Keratinocyte (primary cell): ENCODE data around the gene EYS. TPM values are rescaled to one million over a fixed set of nuclear protein-coding genes. Genes with fewer than 3 reads are reported as not detected.
"Not testable (repeated sequence)": the region's sequence is repeated elsewhere in the genome, so short reads cannot be mapped to it uniquely, and the experiment has no call there.

ENCODE experiments used
- DNase-seq: peaks from one replicate; pipeline ENCODE4 v3.0.0-alpha.2; 2011; ENCODE audit warnings: low read depth, missing footprints, low spot score
- FAIRE-seq: peaks from 2 replicates; lab custom pipeline; 2011; peaks lifted over from hg19 to GRCh38; lab: Jason Lieb, UNC
- H2AFZ ChIP-seq: 2 replicates; pipeline ENCODE4 v1.6.0; 2012; ENCODE audit warnings: low read length, control low read depth, inconsistent platforms; ENCODE audit not compliant: control insufficient read depth
- H3K27ac ChIP-seq: 2 replicates; pipeline ENCODE4 v1.5.1; 2011; ENCODE audit warnings: low read length; ENCODE audit not compliant: control insufficient read depth, insufficient read depth
- H3K27me3 ChIP-seq: 3 replicates; pipeline ENCODE4 v1.6.0; 2011; ENCODE audit warnings: low read length; ENCODE audit not compliant: control insufficient read depth, insufficient read depth; ENCODE audit errors: extremely low read depth
- H3K36me3 ChIP-seq, 2 experiments: 2 replicates in 1 of 2; 3 replicates in 1 of 2; pipeline ENCODE4 v1.5.1; 2011; ENCODE audit warnings: low read length in 2 of 2, mild to moderate bottlenecking in 1 of 2; ENCODE audit not compliant: control insufficient read depth in 2 of 2, insufficient read depth in 2 of 2; ENCODE audit errors: extremely low read depth in 1 of 2
- H3K4me1 ChIP-seq: 3 replicates; pipeline ENCODE4 v1.5.1; 2011; ENCODE audit warnings: low read length; ENCODE audit not compliant: control insufficient read depth, insufficient read depth; ENCODE audit errors: extremely low read depth
- H3K4me2 ChIP-seq: 3 replicates; pipeline ENCODE4 v1.6.0; 2011; ENCODE audit warnings: low read depth, low read length; ENCODE audit not compliant: control insufficient read depth, insufficient read depth; ENCODE audit errors: extremely low read depth
- H3K4me3 ChIP-seq, 3 experiments: fragments of 200-600 bp in 1 of 3; sonication (generic) in 1 of 3; 2 replicates in 2 of 3; 3 replicates in 1 of 3; pipeline ENCODE4 v1.5.1; 2011 to 2016; ENCODE audit warnings: low read length in 3 of 3, mild to moderate bottlenecking in 3 of 3, control low read depth in 2 of 3, inconsistent platforms in 1 of 3, low read depth in 1 of 3, mixed read lengths in 1 of 3, mixed run types in 1 of 3, moderate library complexity in 1 of 3; ENCODE audit not compliant: control insufficient read depth in 2 of 3, insufficient read depth in 2 of 3; ENCODE audit errors: extremely low read depth in 1 of 3
- H3K79me2 ChIP-seq: 2 replicates; pipeline ENCODE4 v1.6.0; 2012; ENCODE audit warnings: low read length; ENCODE audit not compliant: control insufficient read depth, insufficient read depth
- H3K9ac ChIP-seq: 3 replicates; pipeline ENCODE4 v1.6.0; 2011; ENCODE audit warnings: low read length; ENCODE audit not compliant: control insufficient read depth, insufficient read depth; ENCODE audit errors: extremely low read depth
- H3K9me1 ChIP-seq: 3 replicates; pipeline ENCODE4 v1.6.0; 2011; ENCODE audit warnings: low read length; ENCODE audit not compliant: control insufficient read depth, insufficient read depth; ENCODE audit errors: extremely low read depth
- H3K9me3 ChIP-seq: 2 replicates; pipeline ENCODE4 v1.5.1; 2012; ENCODE audit warnings: low read depth, low read length; ENCODE audit not compliant: control insufficient read depth
- H4K20me1 ChIP-seq: 3 replicates; pipeline ENCODE4 v1.6.0; 2011; ENCODE audit warnings: low read length; ENCODE audit not compliant: control insufficient read depth, insufficient read depth; ENCODE audit errors: extremely low read depth
- CTCF ChIP-seq, 3 experiments: IDR thresholded peaks in 1 of 3; conservative IDR thresholded peaks in 1 of 3; optimal IDR thresholded peaks in 1 of 3; 2 replicates in 2 of 3; 3 replicates in 1 of 3; pipeline versions ENCODE3 to v1.5.1; 2011; ENCODE audit warnings: low read length in 3 of 3, mild to moderate bottlenecking in 3 of 3, moderate library complexity in 2 of 3, control low read depth in 1 of 3, inconsistent platforms in 1 of 3; ENCODE audit not compliant: insufficient read depth in 2 of 3; ENCODE audit errors: extremely low read depth in 1 of 3
- EZH2 ChIP-seq: IDR thresholded peaks from one replicate; pipeline ENCODE4 v1.6.1; 2012; ENCODE audit warnings: inconsistent platforms, mild to moderate bottlenecking, low read length, moderate library complexity
- dilution Hi-C: fragments of 300-500 bp; cut with MboI; formaldehyde crosslinking; loops from one replicate; pipeline ENCODE4 v1.7.0; 2020; ENCODE audit warnings: low sequenced_read_pairs; ENCODE audit not compliant: extremely low pct_ligation_motif_present
- polyA plus RNA-seq, 5 experiments: library from polyadenylated mRNA; depleted of rRNA in 3 of 5; stranded (reverse) in 3 of 5; stranded (forward) in 1 of 5; unstranded in 1 of 5; fragments of >200 nt; gene quantifications; 1 replicate in 1 of 5; 2 replicates in 3 of 5; 3 replicates in 1 of 5; pipeline versions ENCODE4 v1.2.1 to v1.2.3, GENCODE V29; 2011 to 2012; ENCODE audit warnings: missing spikeins in 2 of 5, low read depth in 1 of 5, low replicate concordance in 1 of 5

The EYS gene
- polyA plus RNA-seq, 1 donor (not counting 4 experiments of a cell fraction or from before 2014, with no cell fraction given): 0.34 TPM

DNA sequence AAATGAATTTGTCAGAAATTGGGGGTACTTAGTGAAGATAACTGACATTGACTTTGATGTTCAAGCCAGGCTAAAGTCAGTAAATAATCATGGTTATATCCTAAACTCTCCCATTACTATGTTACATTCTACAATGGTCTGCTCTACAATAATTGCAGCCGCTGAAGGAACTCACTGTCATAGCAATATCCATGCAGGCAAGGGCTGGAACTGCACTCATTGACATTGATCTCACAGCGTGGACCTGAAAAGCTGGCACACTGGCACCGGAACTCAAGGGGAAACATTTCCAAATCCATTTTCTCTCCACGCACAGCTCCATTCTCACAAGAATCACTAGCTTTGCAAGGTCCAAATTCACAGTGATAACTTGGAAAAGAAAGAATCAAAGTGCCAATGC lies 702.7 kb downstream of the EYS start:
- Histone ChIP-seq H3K27me3 (no peaks in the 10 kb centered on the region), H3K4me2 (no peak overlapping the region), H4K20me1 (no peaks in the 10 kb centered on the region), H3K9me1 (no peaks in the 10 kb centered on the region), H2AFZ (no peak overlapping the region), H3K9me3 (peaks cover 2% of the 10 kb centered on the region), H3K27ac (no peak overlapping the region), H3K4me3 (no peak overlapping the region), H3K4me1 (no peaks in the 10 kb centered on the region), H3K36me3 (no peaks in the 10 kb centered on the region), H3K9ac (no peak overlapping the region), H3K79me2 (no peaks in the 10 kb centered on the region)
- dilution Hi-C loops: no loop called here
- FAIRE-seq (no peak), DNase-seq (no peak)
- TF ChIP-seq EZH2 (no peak), CTCF (optimal IDR thresholded peaks at IDR 0.05 in 1 of 3, IDR thresholded peaks at IDR 0.05 in 1 of 3, conservative IDR thresholded peaks at IDR 0.05 in 1 of 3; ENCODE audit: extremely low read depth in 1 of 3, insufficient read depth in 2 of 3, low read length in 3 of 3) (no peak)

- dilution Hi-C loops, H3K36me3 ChIP-seq, H3K9ac ChIP-seq, H4K20me1 ChIP-seq, H3K4me1 ChIP-seq, H3K4me2 ChIP-seq, H2AFZ ChIP-seq, H3K79me2 ChIP-seq, H3K9me3 ChIP-seq, FAIRE-seq, DNase-seq, H3K27ac ChIP-seq, H3K9me1 ChIP-seq, H3K4me3 ChIP-seq, H3K27me3 ChIP-seq: not testable (repeated sequence)
Observed at GRCh38 chr6:65002882-65003281, 704.1 kb downstream of the EYS start.

DNA sequence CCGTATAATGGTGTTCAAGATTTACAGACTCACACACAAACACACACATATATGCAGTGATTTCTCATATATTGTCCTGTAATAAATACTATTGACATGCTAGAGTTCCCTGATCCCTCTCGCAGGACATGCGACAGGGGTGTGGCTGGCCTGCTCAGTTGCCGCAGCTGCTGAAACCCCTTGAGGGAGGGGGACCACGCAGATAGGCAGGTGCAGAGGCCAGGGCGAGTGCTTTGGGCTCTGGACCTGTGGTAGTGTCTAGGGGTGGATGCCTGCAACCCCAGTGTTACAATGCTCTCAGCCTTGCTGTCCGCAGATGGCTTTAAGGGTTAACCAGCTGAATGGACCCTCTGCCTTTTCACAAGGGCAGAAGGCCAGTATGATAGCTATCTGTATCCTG lies 706.2 kb downstream of the EYS start:
- dilution Hi-C loops: no loop called here
- DNase-seq: no peak

More for the DNA sequence above, 706.2 kb downstream of the EYS start:
- no peaks in the 10 kb centered on the region for H3K27me3 ChIP-seq
- H3K9me1 ChIP-seq: no peaks in the 10 kb centered on the region
- no peak overlapping the region for H3K4me3 ChIP-seq
- no peak for FAIRE-seq
- no peaks in the 10 kb centered on the region for H4K20me1 ChIP-seq
- TF ChIP-seq CTCF (optimal IDR thresholded peaks at IDR 0.05 in 1 of 3, IDR thresholded peaks at IDR 0.05 in 1 of 3, conservative IDR thresholded peaks at IDR 0.05 in 1 of 3; ENCODE audit: extremely low read depth in 1 of 3, insufficient read depth in 2 of 3, low read length in 3 of 3) (no peak), EZH2 (no peak)
- no peaks in the 10 kb centered on the region for H3K79me2 ChIP-seq
- H3K36me3 ChIP-seq: no peaks in the 10 kb centered on the region
- no peaks in the 10 kb centered on the region for H3K4me1 ChIP-seq
- no peak overlapping the region for H3K9ac ChIP-seq
- no peak overlapping the region for H3K4me2 ChIP-seq
- peaks cover 2% of the 10 kb centered on the region for H3K9me3 ChIP-seq
- H3K27ac ChIP-seq: no peak overlapping the region
- no peak overlapping the region for H2AFZ ChIP-seq
